GM12878 (cell line): ENCODE results near the gene PSMD12. TPM values are rescaled to one million over a fixed set of nuclear protein-coding genes. Genes with fewer than 3 reads are reported as not detected.

Source experiments
- ATAC-seq: fragments of 200-7000 bp; cut with Tn5 transposase; 3 replicates; pipeline ENCODE4 v1.9.1; 2020; ENCODE audit warnings: mild to moderate bottlenecking, moderate library complexity
- BruUV-seq: library from RNA; stranded (reverse); fragments of 400-500 nt; replicated peaks from 2 replicates; lab custom pipeline; 2021; lab: Mats Ljungman, UMichigan
- CTCF ChIA-PET: fragments of 300-600 bp; sonication (Branson Sonifier 250); formaldehyde crosslinking; extraction: SDS; loops from one replicate; lab custom pipeline; 2021; ENCODE audit warnings: inconsistent platforms; lab: Yijun Ruan, JAX
- POLR2A ChIA-PET: fragments of 350-600 bp; formaldehyde crosslinking; extraction: SDS; loops from one replicate; lab custom pipeline; 2021; ENCODE audit warnings: inconsistent platforms; lab: Charles Lee
- RAD21 ChIA-PET: fragments of 300-600 bp; sonication (Branson Sonifier 250); formaldehyde crosslinking; loops from one replicate; lab custom pipeline; 2023; ENCODE audit warnings: antibody characterized with exemption; ENCODE audit not compliant: unreplicated experiment; lab: Charles Lee
- SMC1A ChIA-PET: fragments of 300-600 bp; sonication (Branson Sonifier 250); formaldehyde crosslinking; loops from one replicate; lab custom pipeline; 2023; ENCODE audit not compliant: unreplicated experiment, uncharacterized antibody; lab: Charles Lee
- DNase-seq: peaks from one replicate; pipeline ENCODE4 v3.0.0-alpha.2; 2011; ENCODE audit warnings: low read depth, low spot score
- FAIRE-seq: peaks from 3 replicates; lab custom pipeline; 2011; peaks lifted over from hg19 to GRCh38; lab: Jason Lieb, UNC
- H2AFZ ChIP-seq: 2 replicates; pipeline ENCODE4 v1.6.0; 2011; ENCODE audit warnings: low read depth, low read length, control low read depth; ENCODE audit not compliant: control insufficient read depth
- H3K27ac ChIP-seq: 2 replicates; pipeline ENCODE4 v1.5.1; 2011; ENCODE audit warnings: control low read depth; ENCODE audit not compliant: control insufficient read depth, insufficient read depth
- H3K27me3 ChIP-seq, 2 experiments: replicated peaks in 1 of 2; 2 replicates each; pipeline versions ENCODE4 v1.6.0 to v1.6.1; 2011; ENCODE audit warnings: low read length in 1 of 2; ENCODE audit not compliant: control insufficient read depth in 2 of 2, insufficient read depth in 2 of 2
- H3K36me3 ChIP-seq, 2 experiments: 2 replicates each; pipeline ENCODE4 v1.5.1; 2011; ENCODE audit warnings: low read length in 1 of 2; ENCODE audit not compliant: control insufficient read depth in 2 of 2, insufficient read depth in 2 of 2
- H3K4me1 ChIP-seq: 2 replicates; pipeline ENCODE4 v1.6.1; 2011; ENCODE audit warnings: mild to moderate bottlenecking, low read length, moderate library complexity, mixed read lengths; ENCODE audit not compliant: control insufficient read depth, insufficient read depth
- H3K4me2 ChIP-seq: 2 replicates; pipeline ENCODE4 v1.6.0; 2011; ENCODE audit warnings: control low read depth; ENCODE audit not compliant: control insufficient read depth, insufficient read depth
- H3K4me3 ChIP-seq: fragments of 200-600 bp; sonication (generic); 2 replicates; pipeline ENCODE4 v1.5.1; 2016
- H3K79me2 ChIP-seq: 2 replicates; pipeline ENCODE4 v1.6.0; 2011; ENCODE audit warnings: low read length; ENCODE audit not compliant: control insufficient read depth, insufficient read depth
- H3K9ac ChIP-seq: 2 replicates; pipeline ENCODE4 v1.8.0; 2011; ENCODE audit warnings: low read length, control low read depth, mixed read lengths; ENCODE audit not compliant: control insufficient read depth, insufficient read depth
- H3K9me3 ChIP-seq: replicated peaks from 3 replicates; pipeline ENCODE4 v1.5.1; 2011; ENCODE audit warnings: mild to moderate bottlenecking, low read length; ENCODE audit not compliant: control insufficient read depth, insufficient read depth
- H4K20me1 ChIP-seq: 2 replicates; pipeline ENCODE4 v1.6.0; 2011; ENCODE audit not compliant: control insufficient read depth, insufficient read depth
- BCLAF1 ChIP-seq: fragments of 450-650 bp; IDR thresholded peaks from 2 replicates; pipeline ENCODE4 v1.6.1; 2017; ENCODE audit warnings: antibody characterized with exemption, mild to moderate bottlenecking, moderate library complexity
- HCFC1 ChIP-seq: fragments of 150-350 bp; IDR thresholded peaks from 2 replicates; pipeline ENCODE4 v1.6.1; 2014; ENCODE audit warnings: low read length
- IRF4 ChIP-seq: IDR thresholded peaks from 2 replicates; pipeline ENCODE4 v1.6.1; 2011; ENCODE audit warnings: low read depth, low read length
- KDM1A ChIP-seq: fragments of 200-600 bp; sonication (generic); IDR thresholded peaks from 2 replicates; pipeline ENCODE4 v1.6.1; 2016; ENCODE audit warnings: borderline replicate concordance
- PRDM15 ChIP-seq: fragments of 450-650 bp; formaldehyde crosslinking; IDR thresholded peaks from 2 replicates; pipeline ENCODE4 v1.4.0; 2020; ENCODE audit warnings: mild to moderate bottlenecking, moderate library complexity
- RELB ChIP-seq: fragments of 450-650 bp; IDR thresholded peaks from 2 replicates; pipeline ENCODE4 v1.6.1; 2017; ENCODE audit warnings: low read depth, mild to moderate bottlenecking, moderate library complexity
- SPI1 ChIP-seq: IDR thresholded peaks from 2 replicates; pipeline ENCODE4 v1.6.1; 2011; ENCODE audit warnings: low read depth, mild to moderate bottlenecking, low read length, moderate library complexity, borderline replicate concordance; ENCODE audit not compliant: insufficient read depth
- WGBS: methylation state at CpG from one replicate; pipeline ENCODE4 v1.1.6; 2016; ENCODE audit warnings: low lambda C conversion rate; ENCODE audit not compliant: insufficient replicate concordance, insufficient coverage; ENCODE audit errors: missing lambda C conversion rate; 5-methylcytosine and 5-hydroxymethylcytosine counted together
- in situ Hi-C: fragments of 300-500 bp; cut with MboI; formaldehyde crosslinking; loops from 9 replicates; pipeline ENCODE4 v1.14.3; 2018; ENCODE audit warnings: mixed read lengths
- intact Hi-C: fragments of 100-400 bp; cut with micrococcal nuclease; formaldehyde crosslinking; loops from one replicate; pipeline ENCODE4 v1.14.2; 2022; ENCODE audit not compliant: unreplicated experiment
- polyA plus RNA-seq, 11 experiments: library from polyadenylated mRNA; depleted of rRNA in 4 of 11; unstranded in 6 of 11; stranded (reverse) in 5 of 11; fragments of >200 nt; fragmentation: Nextera tagmentation in 4 of 11; fragmentation: Illumina TruSeq in 1 of 11; extraction: Ambion mirVana in 4 of 11; extraction: Trizol in 1 of 11; gene quantifications; 1 replicate in 1 of 11; 2 replicates in 10 of 11; pipeline versions ENCODE4 v1.2.1 to v1.2.3, GENCODE V29; 2011 to 2016; ENCODE audit warnings: inconsistent platforms in 2 of 11, missing spikeins in 2 of 11, low read depth in 1 of 11
- total RNA-seq, 4 experiments: library from RNA; depleted of rRNA in 3 of 4; stranded (reverse); fragments of >200 nt in 3 of 4; fragmentation: Illumina TruSeq in 1 of 4; extraction: Trizol in 1 of 4; gene quantifications; 2 replicates each; pipeline versions ENCODE4 v1.2.1 to v1.2.3, GENCODE V29; 2013 to 2021

PSMD12 gene
- total and polyA plus RNA-seq, 10 of the 15 experiments (the other 5 are each of a cell fraction or from before 2014, with no cell fraction given): 19.8 to 149 (median 47.5) TPM

GRCh38 chr17:67336859-67337258, 29.5 kb downstream of the PSMD12 start:
- intact Hi-C loops: no loop called here
- Histone ChIP-seq H3K27me3 (no peaks in the 10 kb centered on the region), H3K9me3 (no peaks in the 10 kb centered on the region), H4K20me1 (no peaks in the 10 kb centered on the region), H3K36me3 (peaks cover 0 to 3% of the 10 kb centered on the region in 2 experiments; a peak in 2 of 4 replicates), H2AFZ (no peak overlapping the region), H3K79me2 (no peaks in the 10 kb centered on the region), H3K9ac (no peak overlapping the region), H3K4me2 (no peak overlapping the region), H3K4me1 (no peaks in the 10 kb centered on the region), H3K4me3 (no peak overlapping the region)
- ChIA-PET SMC1A (interaction anchor here (1.8 kb wide), 1 partner anchor 13 kb away, joined by 7 read pairs; no protein-coding TSS in a partner anchor), RAD21 (no interaction called here)
- 90% methylated on average over 12 of the region's 12 CpGs for WGBS
- DNase-seq: no peak
- ATAC-seq: no peak
- no TSS peak for BruUV-seq
- TF ChIP-seq SPI1: no peak
- TF ChIP-seq BCLAF1: no peak
- no peak for TF ChIP-seq KDM1A
- no peak for TF ChIP-seq RELB
- no peak for TF ChIP-seq IRF4
- no peak for TF ChIP-seq HCFC1
- TF ChIP-seq PRDM15: no peak
- TF ChIP-seq, all 136 proteins: peak for 0
- POLR2A ChIA-PET: no interaction called here
- in situ Hi-C loops: no loop called here
- CTCF ChIA-PET: interaction anchor here (0.5 kb wide), 1 partner anchor 1116 kb away, joined by 3 read pairs; no protein-coding TSS in a partner anchor
- no peak for FAIRE-seq
- no peak overlapping the region for H3K27ac ChIP-seq
